Measurements from ENCODE around the gene ASTN2. TPM values are rescaled to one million over a fixed set of nuclear protein-coding genes. Genes with fewer than 3 reads are reported as not detected.

ASTN2 gene
- total and polyA plus RNA-seq, 4 donors, result 0.57 to 2.9 (median 1.4) TPM

GRCh38 chr9:117448066-117448465 is 33.2 kb upstream of the ASTN2 start:
- TF ChIP-seq HNF4G (IDR thresholded peaks at IDR 0.05) (no peak), CTCF (IDR thresholded peaks at IDR 0.05; ENCODE audit: low read depth, low read length, missing input control) (no peak), GABPA (IDR thresholded peaks at IDR 0.05 in 1 of 2, conservative IDR thresholded peaks at IDR 0.05 in 1 of 2) (no peak), YY1 (IDR thresholded peaks at IDR 0.05) (no peak), HNF4A (conservative IDR thresholded peaks at IDR 0.05) (no peak), RAD21 (IDR thresholded peaks at IDR 0.05) (no peak), FOXA2 (IDR thresholded peaks at IDR 0.05) (no peak), ZBTB33 (IDR thresholded peaks at IDR 0.05) (no peak), FOXA1 (IDR thresholded peaks at IDR 0.05) (no peak), JUND (IDR thresholded peaks at IDR 0.05) (no peak), SP1 (IDR thresholded peaks at IDR 0.05) (no peak), REST (IDR thresholded peaks at IDR 0.05) (no peak)
- Histone ChIP-seq H3K36me3 (ENCODE audit: control insufficient read depth in 4 of 4, insufficient read depth in 3 of 4, low read depth in 1 of 4, low read length in 3 of 4) (no peaks in the 10 kb centered on the region), H3K4me1 (ENCODE audit: control insufficient read depth in 4 of 4, insufficient read depth in 4 of 4, low read length in 3 of 4) (no peaks in the 10 kb centered on the region), H3K27ac (ENCODE audit: low read depth in 1 of 2, low read length in 2 of 2) (no peak overlapping the region), H3K9ac (ENCODE audit: low read depth in 1 of 2, low read length in 2 of 2) (no peak overlapping the region), H3K27me3 (ENCODE audit: control insufficient read depth in 4 of 4, insufficient read depth in 4 of 4, low read length in 3 of 4) (peaks cover 0 to 4% (median 0%) of the 10 kb centered on the region in 4 donors), H3K4me3 (ENCODE audit: low read depth in 1 of 3, low read length in 3 of 3) (no peak overlapping the region), H3K9me3 (ENCODE audit: control insufficient read depth in 4 of 4, low read length in 3 of 4) (no peaks in the 10 kb centered on the region)
- no peak for DNase-seq (ENCODE audit: low spot score)
- WGBS, result 70% methylated on average over 3 of the region's 3 CpGs

- peaks cover 0 to 3% (median 1%) of the 10 kb centered on the region in 4 donors for H3K27me3 ChIP-seq (ENCODE audit: control insufficient read depth in 4 of 4, insufficient read depth in 4 of 4, low read length in 3 of 4)
- 90% methylated on average over 5 of the region's 5 CpGs for WGBS
- no peak for DNase-seq (ENCODE audit: low spot score)
- H3K4me3 ChIP-seq (ENCODE audit: low read depth in 1 of 3, low read length in 3 of 3), result no peak overlapping the region
- no peak overlapping the region for H3K27ac ChIP-seq (ENCODE audit: low read depth in 1 of 2, low read length in 2 of 2)
- H3K9me3 ChIP-seq (ENCODE audit: control insufficient read depth in 4 of 4, low read length in 3 of 4), result no peaks in the 10 kb centered on the region
- H3K9ac ChIP-seq (ENCODE audit: low read depth in 1 of 2, low read length in 2 of 2), result no peak overlapping the region
- no peaks in the 10 kb centered on the region for H3K36me3 ChIP-seq (ENCODE audit: control insufficient read depth in 4 of 4, insufficient read depth in 3 of 4, low read depth in 1 of 4, low read length in 3 of 4)
- no peaks in the 10 kb centered on the region for H3K4me1 ChIP-seq (ENCODE audit: control insufficient read depth in 4 of 4, insufficient read depth in 4 of 4, low read length in 3 of 4)
- TF ChIP-seq CTCF (IDR thresholded peaks at IDR 0.05; ENCODE audit: low read depth, low read length, missing input control) (no peak), HNF4A (conservative IDR thresholded peaks at IDR 0.05) (no peak), REST (IDR thresholded peaks at IDR 0.05) (no peak), MAX (IDR thresholded peaks at IDR 0.05) (no peak), ZBTB33 (IDR thresholded peaks at IDR 0.05) (no peak), RXRA (IDR thresholded peaks at IDR 0.05) (no peak), TAF1 (conservative IDR thresholded peaks at IDR 0.05) (no peak), RAD21 (IDR thresholded peaks at IDR 0.05) (no peak), JUND (IDR thresholded peaks at IDR 0.05) (no peak), NR2F2 (IDR thresholded peaks at IDR 0.05) (no peak), GABPA (IDR thresholded peaks at IDR 0.05 in 1 of 2, conservative IDR thresholded peaks at IDR 0.05 in 1 of 2) (no peak), FOXA2 (IDR thresholded peaks at IDR 0.05) (no peak)
Observed at GRCh38 chr9:117445631-117446030, 30.8 kb upstream of the ASTN2 start.

All from liver (tissue), 9 donors.